ENCODE measurements around the gene PLPP4.

Gene PLPP4

GRCh38 chr10:120539076-120539475 lies 82.0 kb downstream of the PLPP4 start:
- TF ChIP-seq CTCF (IDR thresholded peaks at IDR 0.05) (no peak), ZFX (IDR thresholded peaks at IDR 0.05; ENCODE audit: borderline replicate concordance) (no peak)
- no peak overlapping the region for H3K27ac ChIP-seq

- no peak overlapping the region for H3K27ac ChIP-seq
- TF ChIP-seq CTCF (IDR thresholded peaks at IDR 0.05) (no peak), ZFX (IDR thresholded peaks at IDR 0.05; ENCODE audit: borderline replicate concordance) (no peak)
These were observed 83.5 kb downstream of the PLPP4 start for GRCh38 chr10:120540486-120540885.

- no peak for TF ChIP-seq CTCF (IDR thresholded peaks at IDR 0.05)
- TF ChIP-seq ZFX (IDR thresholded peaks at IDR 0.05; ENCODE audit: borderline replicate concordance), result no peak
- no peak overlapping the region for H3K27ac ChIP-seq
These were observed 85.0 kb downstream of the PLPP4 start for GRCh38 chr10:120541984-120542383.

- TF ChIP-seq CTCF (IDR thresholded peaks at IDR 0.05), result no peak
- TF ChIP-seq ZFX (IDR thresholded peaks at IDR 0.05; ENCODE audit: borderline replicate concordance), result no peak
- no peak overlapping the region for H3K27ac ChIP-seq
These were observed 85.6 kb downstream of the PLPP4 start for GRCh38 chr10:120542591-120542990.

GRCh38 chr10:120543291-120543690 lies 86.3 kb downstream of the PLPP4 start:
- TF ChIP-seq CTCF (IDR thresholded peaks at IDR 0.05) (no peak), ZFX (IDR thresholded peaks at IDR 0.05; ENCODE audit: borderline replicate concordance) (no peak)
- H3K27ac ChIP-seq, result no peak overlapping the region

- no peak overlapping the region for H3K27ac ChIP-seq
- TF ChIP-seq ZFX (IDR thresholded peaks at IDR 0.05; ENCODE audit: borderline replicate concordance), result no peak
- no peak for TF ChIP-seq CTCF (IDR thresholded peaks at IDR 0.05)
These were observed 91.2 kb downstream of the PLPP4 start for GRCh38 chr10:120548210-120548609.

- H3K27ac ChIP-seq, result no peak overlapping the region
- TF ChIP-seq ZFX (IDR thresholded peaks at IDR 0.05; ENCODE audit: borderline replicate concordance), result no peak
- TF ChIP-seq CTCF (IDR thresholded peaks at IDR 0.05), result no peak
These were observed 95.2 kb downstream of the PLPP4 start for GRCh38 chr10:120552262-120552661.
